Neural progenitor cell (in vitro differentiated cells): ENCODE data around the gene RGS6.

ENCODE experiments used
- CTCF ChIP-seq: fragments of 200-600 bp; sonication (generic); IDR thresholded peaks from 2 replicates; pipeline ENCODE4 v1.5.1; 2017; ENCODE audit warnings: antibody characterized with exemption, mild to moderate bottlenecking
- EZH2 ChIP-seq: fragments of 200-600 bp; sonication (generic); IDR thresholded peaks from 2 replicates; pipeline ENCODE4 v1.6.1; 2017; ENCODE audit warnings: antibody characterized with exemption, mild to moderate bottlenecking, moderate library complexity
- EZH2phosphoT487 ChIP-seq: fragments of 200-600 bp; sonication (generic); IDR thresholded peaks from 2 replicates; pipeline ENCODE4 v1.6.1; 2017; ENCODE audit warnings: antibody characterized with exemption

DNA sequence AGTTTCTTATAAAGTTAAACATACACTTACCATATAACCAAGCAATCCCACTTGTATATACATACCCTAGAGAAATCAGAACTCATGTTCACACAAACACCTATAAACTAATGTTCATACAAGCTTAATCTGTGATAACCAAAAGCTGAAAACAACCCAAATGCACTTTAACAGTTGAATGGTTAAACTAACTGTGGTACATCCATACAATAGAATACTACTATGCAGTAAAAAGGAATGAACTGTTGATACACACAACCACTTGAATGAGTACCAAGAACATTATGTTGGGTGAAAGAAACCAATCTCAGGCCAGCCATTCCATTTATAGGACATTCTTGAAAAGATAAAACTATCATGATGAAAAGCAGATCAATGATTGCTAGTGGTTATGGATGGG lies 534.1 kb downstream of the RGS6 start:
- TF ChIP-seq CTCF (no peak), EZH2 (no peak), EZH2phosphoT487 (no peak)
